Measurements from ENCODE around the gene FFAR2.
A peak's percentile ranks its signal among the peaks of the same experiment; 100 is the strongest.

Gene FFAR2

GRCh38 chr19:35488677-35489076 is 40.6 kb downstream of the FFAR2 start:
- no peak for DNase-seq (ENCODE audit: low spot score)

GRCh38 chr19:35490364-35490763 is 42.3 kb downstream of the FFAR2 start, which contains the start of gene KRTDAP:
KRTDAP (minus strand) TSS chr19:35490464; CDS start chr19:35490442, 22 bp downstream.
- no peak for DNase-seq (ENCODE audit: low spot score)

GRCh38 chr19:35491836-35492360 is 43.8 kb downstream of the FFAR2 start:
- DNase-seq (ENCODE audit: low spot score) = no peak

GRCh38 chr19:35493971-35494370 is 45.9 kb downstream of the FFAR2 start:
- DNase-seq (ENCODE audit: low spot score) = no peak

GRCh38 chr19:35495107-35496064 is 47.3 kb downstream of the FFAR2 start:
- peak; percentile 58 for DNase-seq (ENCODE audit: low spot score)

GRCh38 chr19:35497406-35497805 is 49.3 kb downstream of the FFAR2 start:
- DNase-seq (ENCODE audit: low spot score) = no peak

- no peak for DNase-seq (ENCODE audit: low spot score)
These were observed 50.2 kb downstream of the FFAR2 start for GRCh38 chr19:35498220-35498619.

GRCh38 chr19:35498984-35499527 is 51.0 kb downstream of the FFAR2 start:
- DNase-seq (ENCODE audit: low spot score) = no peak

GRCh38 chr19:35500611-35501010 is 52.6 kb downstream of the FFAR2 start:
- DNase-seq (ENCODE audit: low spot score) = no peak
